Pons (tissue), 1 donor: ENCODE data around the gene P2RX3.

ENCODE experiments used
- DNase-seq: peaks from one replicate; pipeline ENCODE4 v3.0.0-alpha.2; 2016; ENCODE audit warnings: low spot score

The P2RX3 gene

GRCh38 chr11:57310091-57310490 lies 28.1 kb upstream of the P2RX3 start:
- DNase-seq = no peak

GRCh38 chr11:57310630-57311086 lies 27.5 kb upstream of the P2RX3 start:
- no peak for DNase-seq

DNA sequence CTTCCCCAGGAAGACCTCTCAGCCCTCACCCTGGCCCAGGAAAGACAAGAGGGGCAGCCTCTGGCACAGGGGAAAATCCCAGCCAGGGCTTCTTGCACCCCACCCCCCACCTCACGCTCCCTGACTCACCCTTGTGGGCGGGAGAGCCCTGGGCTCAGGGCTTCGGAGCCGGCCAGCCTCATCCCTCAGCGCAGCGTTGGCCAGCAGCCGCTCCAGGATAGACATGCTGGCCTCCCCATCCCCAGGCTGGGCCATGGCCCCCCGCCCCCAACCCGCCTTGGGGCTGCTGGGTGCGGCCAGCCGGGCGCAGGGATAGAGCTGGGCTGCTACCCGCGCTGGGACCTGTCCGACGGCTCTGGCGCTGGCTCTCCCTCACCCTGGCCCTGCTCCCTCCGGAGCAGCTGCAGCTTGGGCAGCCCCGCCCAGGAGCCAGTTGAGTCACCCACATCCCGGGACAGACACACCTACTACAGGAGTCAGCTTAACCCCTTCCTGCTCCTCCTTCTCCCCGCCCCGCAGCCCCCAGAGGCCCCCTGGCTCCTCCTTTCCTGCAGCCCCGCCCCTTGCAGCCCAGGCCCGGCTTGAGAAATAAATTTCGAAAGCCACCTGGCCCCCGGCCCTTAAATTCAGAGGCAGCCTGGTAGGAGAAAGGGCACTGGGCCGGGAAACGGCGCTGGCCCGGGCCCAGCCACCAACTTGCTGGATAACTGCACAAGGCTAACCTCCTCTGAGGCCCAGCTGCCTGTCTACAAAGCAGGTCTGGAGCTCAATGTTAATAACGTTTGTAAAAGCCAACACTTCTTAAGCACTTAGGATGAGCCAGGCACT lies 26.8 kb upstream of the P2RX3 start:
- no peak for DNase-seq

DNA sequence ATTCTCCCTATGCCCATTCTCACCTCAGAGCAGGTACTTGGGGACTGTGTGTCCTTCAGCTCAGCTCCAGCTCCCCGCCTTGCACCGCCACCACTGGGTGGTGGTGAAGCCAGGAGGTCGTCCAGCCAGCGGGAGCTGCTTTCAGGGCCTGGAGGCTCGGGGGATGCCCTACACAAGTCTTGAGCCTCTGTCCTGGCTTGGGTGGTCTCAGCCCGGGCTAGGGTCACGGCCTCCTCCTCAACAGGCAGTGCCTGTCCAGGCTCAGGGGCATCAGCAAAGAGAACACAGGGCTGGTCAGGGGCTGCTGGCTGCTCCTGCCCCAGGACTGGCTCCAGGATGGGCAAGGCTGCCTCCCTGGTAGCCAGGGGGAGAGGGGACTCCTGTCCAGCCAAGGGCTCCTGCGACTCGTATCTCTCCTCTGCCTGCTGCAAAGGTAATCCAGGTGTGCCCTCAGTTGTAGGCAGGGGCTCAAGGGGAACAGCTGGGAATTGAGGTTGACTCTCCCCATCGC lies 25.6 kb upstream of the P2RX3 start:
- no peak for DNase-seq

- no peak for DNase-seq
These were observed 24.9 kb upstream of the P2RX3 start for GRCh38 chr11:57313071-57313787.

DNA sequence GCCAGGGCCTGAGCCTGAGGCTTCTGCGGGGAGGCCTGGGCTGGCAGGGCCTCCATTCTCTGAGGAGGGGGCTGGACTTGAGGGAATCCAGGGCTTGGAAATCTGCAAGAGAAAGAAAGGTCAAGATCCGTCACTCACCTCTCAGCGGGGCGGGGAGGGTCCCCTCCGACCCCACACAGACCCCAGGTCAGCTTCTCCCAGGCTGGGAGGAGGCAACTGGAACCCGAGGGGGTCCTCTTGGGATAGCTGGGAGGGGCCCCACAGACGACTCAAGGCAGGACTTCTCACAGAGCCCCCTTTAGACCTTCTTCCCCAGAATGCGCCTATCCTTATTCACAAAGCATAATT lies 24.4 kb upstream of the P2RX3 start:
- no peak for DNase-seq

DNA sequence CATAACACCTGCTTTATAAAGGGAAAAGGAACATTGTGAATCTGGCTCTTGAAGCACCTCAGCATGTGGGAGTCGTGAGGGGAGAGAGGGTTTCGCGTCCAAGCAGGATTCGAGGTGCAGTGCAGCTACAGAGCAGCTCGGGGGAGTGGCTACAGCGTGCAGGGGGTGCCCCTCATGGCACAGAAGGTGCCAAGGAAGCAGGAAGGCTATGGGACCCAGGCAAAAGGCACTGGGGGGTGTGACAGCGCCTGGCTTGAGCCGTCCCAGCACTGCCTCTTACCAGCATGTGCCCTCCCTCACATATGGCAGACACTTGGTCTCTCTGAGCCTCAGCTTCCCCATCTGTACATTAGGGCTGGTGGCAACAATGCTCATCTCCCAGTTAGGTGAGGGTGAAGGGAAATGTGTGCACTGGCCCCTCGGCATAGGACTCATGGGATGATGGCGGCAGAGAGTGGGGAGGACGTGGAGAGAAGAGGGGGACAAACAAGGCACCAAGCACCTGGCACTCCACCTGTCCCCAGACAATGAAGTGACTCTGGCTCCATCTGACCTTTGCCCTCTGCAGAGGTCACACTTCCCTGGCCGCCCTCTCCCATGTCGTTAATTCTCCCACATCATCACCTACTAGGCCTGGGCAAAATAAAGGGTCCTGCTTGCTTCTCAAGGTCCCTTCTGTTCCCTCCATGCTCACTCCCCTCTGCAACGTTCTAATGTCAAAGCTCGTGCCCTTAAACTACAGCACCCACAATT lies 23.8 kb upstream of the P2RX3 start:
- no peak for DNase-seq

DNA sequence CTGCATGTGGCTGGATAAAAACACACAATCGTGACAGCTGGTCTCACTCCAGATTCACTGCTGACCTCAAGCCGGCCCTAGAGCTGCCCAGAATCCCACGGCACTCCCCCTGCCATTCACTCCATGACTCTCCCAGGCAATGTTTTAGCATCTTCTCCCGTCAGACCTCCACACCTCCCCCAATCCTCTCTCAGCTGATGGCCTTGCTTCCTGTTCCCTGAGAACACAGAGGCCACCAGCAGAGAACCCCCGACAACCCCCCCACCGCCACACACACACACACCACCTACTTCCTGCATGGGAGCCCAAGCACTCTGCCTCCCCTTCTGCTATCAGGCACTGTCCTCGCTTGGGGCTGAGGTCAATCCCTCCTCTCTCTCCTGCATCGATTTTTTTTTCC lies 22.7 kb upstream of the P2RX3 start:
- DNase-seq = no peak

GRCh38 chr11:57316017-57316416 lies 22.1 kb upstream of the P2RX3 start:
- DNase-seq = no peak

DNA sequence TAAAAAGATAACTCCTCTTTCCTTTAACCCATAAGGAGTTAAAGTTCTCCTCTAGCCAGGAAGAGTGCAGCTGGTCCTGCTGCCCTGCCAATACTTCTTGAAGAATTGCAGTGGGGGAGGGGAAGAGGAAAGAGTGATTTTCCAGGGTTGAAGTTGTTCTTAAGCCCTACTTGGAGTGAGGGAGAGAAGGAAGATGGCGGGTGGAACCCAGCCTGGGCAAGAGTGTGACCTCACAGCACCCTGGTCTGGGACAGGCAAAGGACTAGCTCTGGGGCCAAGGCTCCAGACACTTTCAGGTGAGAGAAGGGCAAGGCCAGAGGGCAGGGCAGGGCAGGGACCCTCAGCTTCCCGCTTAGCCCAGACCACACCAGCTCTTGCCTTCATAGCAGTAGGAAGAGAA lies 20.0 kb upstream of the P2RX3 start:
- no peak for DNase-seq

- DNase-seq = no peak
These were observed 18.0 kb upstream of the P2RX3 start for GRCh38 chr11:57320067-57320718.

GRCh38 chr11:57320719-57321387 lies 17.3 kb upstream of the P2RX3 start:
- DNase-seq = no peak

- no peak for DNase-seq
These were observed 16.5 kb upstream of the P2RX3 start for GRCh38 chr11:57321388-57322255.

- DNase-seq = peak; percentile 66
These were observed 15.6 kb upstream of the P2RX3 start for GRCh38 chr11:57322256-57323166.

DNA sequence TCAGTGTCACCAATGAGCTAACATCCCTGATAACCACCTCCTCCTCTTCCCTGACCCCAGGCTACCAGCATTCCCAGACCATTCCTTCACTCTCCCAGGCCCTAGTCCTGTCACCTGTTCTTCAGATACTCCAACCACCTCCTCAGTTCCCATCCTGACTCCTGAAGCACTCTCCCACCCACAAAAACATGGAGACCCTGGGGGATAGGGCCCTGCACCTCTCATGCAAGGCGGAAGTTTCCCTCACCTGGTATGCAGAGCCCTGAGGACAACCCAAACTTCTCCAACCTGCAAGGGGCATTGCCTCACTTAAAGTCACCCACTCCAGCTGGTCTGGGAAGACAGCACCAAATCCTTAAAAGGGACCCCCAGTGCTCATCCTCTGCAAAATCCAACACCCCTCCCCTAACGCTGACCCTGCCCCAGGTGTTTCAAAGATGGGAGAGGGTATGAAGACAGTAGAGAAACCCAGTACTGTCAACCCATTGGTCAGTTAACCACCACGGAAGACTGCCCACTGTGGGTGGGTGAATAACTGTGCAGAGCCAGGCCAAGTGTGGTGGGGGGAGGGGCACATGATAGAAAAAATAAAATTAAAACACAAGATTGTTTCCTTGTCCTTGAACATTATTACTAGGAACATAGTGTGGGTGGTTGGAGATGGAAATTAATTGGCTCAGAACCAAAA lies 14.8 kb upstream of the P2RX3 start:
- no peak for DNase-seq

GRCh38 chr11:57323855-57324153 lies 14.3 kb upstream of the P2RX3 start:
- no peak for DNase-seq

- no peak for DNase-seq
These were observed 13.8 kb upstream of the P2RX3 start for GRCh38 chr11:57324154-57324885.
